ENCODE data around the gene SAC3D1. TPM values are rescaled to one million over a fixed set of nuclear protein-coding genes. Genes with fewer than 3 reads are reported as not detected.
A peak's percentile ranks its signal among the peaks of the same experiment; 100 is the strongest.

SAC3D1 gene
- total RNA-seq, 2 donors from 2014 or later: 12.3 to 20.1 TPM

DNA sequence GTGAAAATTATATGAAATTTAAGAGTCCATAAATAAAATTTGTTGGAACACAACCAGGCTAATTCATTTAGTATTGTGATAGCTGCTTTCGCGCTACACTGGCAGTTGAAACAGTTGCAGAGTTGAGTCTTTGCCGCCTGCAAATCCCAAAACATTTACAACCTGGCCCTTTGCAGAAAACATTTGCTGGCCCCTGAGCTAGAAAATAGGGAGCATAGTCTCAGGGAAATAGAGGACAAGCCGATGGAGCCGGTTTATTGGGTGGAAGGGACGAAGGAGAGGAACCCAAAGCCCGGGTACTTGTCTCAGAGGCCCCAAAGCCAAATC is 527 bp upstream of the SAC3D1 start:
- peaks cover 6% of the 10 kb centered on the region for H3K4me1 Mint-ChIP-seq
- peak overlapping the region; percentile 89 for H3K4me3 Mint-ChIP-seq
- peaks cover 23% of the 10 kb centered on the region for H3K36me3 Mint-ChIP-seq (ENCODE audit: low read depth)
- ATAC-seq (replicated peaks): no peak
- peak overlapping the region; percentile 93 for H3K27ac Mint-ChIP-seq
- H3K9me3 Mint-ChIP-seq: no peaks in the 10 kb centered on the region
- H3K27me3 Mint-ChIP-seq: no peaks in the 10 kb centered on the region

DNA sequence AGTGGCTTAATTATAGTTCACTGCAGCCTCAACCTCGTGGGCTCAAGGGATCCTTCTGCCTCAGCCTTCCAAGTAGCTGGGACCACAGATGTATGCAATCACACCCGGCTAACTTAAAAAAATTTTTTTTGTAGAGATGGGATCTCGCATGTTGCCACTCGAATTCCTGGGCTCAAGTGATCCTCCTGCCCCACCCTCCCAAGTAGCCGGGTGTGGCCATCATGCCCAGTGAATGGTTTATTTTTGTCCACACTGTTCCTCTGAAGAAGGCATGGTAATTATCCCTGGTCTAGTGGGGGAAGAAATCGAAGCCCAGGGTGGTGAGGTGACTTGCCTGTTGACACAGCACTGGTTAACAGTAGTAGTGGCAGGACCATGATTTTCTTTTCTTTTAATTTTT is 1.9 kb downstream of the SAC3D1 start:
- Mint-ChIP-seq H3K27me3 (no peaks in the 10 kb centered on the region), H3K4me1 (peaks cover 11% of the 10 kb centered on the region), H3K27ac (no peak overlapping the region), H3K4me3 (peak overlapping the region; percentile 76), H3K9me3 (no peaks in the 10 kb centered on the region), H3K36me3 (ENCODE audit: low read depth) (peaks cover 17% of the 10 kb centered on the region)
- ATAC-seq (replicated peaks): no peak

DNA sequence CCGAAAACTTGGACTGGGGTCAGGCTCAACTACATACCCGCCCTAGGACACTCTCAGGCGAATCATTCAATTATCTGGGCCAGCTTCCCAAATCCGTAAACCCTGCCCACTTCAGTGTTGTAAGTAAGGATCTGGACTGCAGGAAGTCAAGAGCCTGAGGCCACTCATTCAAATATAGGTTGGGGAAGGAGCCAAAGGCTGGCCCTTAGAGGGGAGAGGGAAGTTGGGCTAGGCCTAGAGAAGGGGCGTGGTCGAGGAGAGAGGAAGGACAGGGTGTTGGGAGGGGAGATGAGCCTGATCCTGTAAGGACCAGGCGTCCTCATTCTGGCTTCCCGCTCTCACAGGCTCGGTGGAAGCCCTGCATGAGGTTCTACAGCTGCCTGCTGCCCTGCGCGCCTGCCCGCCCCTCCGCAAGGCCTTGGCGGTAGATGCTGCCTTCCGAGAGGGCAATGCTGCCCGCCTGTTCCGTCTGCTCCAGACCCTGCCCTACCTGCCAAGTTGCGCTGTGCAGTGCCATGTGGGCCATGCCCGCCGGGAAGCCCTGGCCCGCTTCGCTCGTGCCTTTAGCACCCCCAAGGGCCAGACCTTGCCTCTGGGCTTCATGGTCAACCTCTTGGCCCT is 3.0 kb downstream of the SAC3D1 start:
- H3K9me3 Mint-ChIP-seq: no peaks in the 10 kb centered on the region
- H3K27ac Mint-ChIP-seq: peak overlapping the region; percentile 63
- H3K4me3 Mint-ChIP-seq: no peak overlapping the region
- peaks cover 11% of the 10 kb centered on the region for H3K4me1 Mint-ChIP-seq
- no peaks in the 10 kb centered on the region for H3K27me3 Mint-ChIP-seq
- H3K36me3 Mint-ChIP-seq (ENCODE audit: low read depth): peaks cover 12% of the 10 kb centered on the region
- no peak for ATAC-seq (replicated peaks)

DNA sequence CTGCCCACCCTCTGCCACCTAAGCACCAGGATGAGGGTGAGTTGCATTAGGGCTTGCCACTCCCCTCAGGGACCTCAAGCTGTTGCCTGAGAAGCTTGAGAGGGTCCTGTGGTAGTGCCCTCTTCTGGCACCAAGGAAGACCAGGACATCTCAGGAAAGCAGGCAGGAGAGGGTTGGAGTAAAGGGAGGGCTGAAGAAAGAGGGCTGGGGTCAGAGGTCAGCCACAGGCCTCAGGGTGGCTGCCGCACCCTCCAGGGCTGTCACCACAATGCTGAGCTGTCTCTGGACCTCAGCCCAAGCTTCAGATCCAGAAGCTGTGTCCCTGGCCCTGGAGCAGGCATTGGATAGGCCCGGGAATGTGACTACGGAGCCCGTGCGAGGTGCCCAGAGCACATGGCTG is 4.1 kb downstream of the SAC3D1 start:
- H3K27me3 Mint-ChIP-seq: no peaks in the 10 kb centered on the region
- ATAC-seq (replicated peaks): no peak
- no peak overlapping the region for H3K27ac Mint-ChIP-seq
- peaks cover 12% of the 10 kb centered on the region for H3K36me3 Mint-ChIP-seq (ENCODE audit: low read depth)
- H3K9me3 Mint-ChIP-seq: no peaks in the 10 kb centered on the region
- H3K4me3 Mint-ChIP-seq: no peak overlapping the region
- peaks cover 11% of the 10 kb centered on the region for H3K4me1 Mint-ChIP-seq

DNA sequence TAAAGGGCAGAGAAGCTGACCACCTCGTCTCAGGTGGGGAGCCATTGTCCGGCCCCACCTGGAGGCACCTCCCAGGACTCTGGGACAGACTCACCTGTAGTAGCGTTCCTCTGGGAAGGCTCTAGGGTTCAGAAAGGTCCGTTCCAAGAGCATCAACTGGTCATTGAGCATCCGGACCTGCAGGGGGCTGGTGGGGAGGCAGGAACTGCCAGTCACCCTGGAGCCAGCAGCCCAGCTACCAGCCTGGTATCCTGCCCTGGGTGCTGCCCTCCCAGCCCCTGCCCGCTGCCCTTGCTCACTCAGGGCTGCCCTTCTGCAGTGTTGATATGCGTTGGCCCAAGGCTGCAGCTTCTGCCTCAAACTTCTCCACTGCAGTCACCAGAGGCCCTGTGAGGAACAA is 4.7 kb downstream of the SAC3D1 start:
- no peak overlapping the region for H3K27ac Mint-ChIP-seq
- peaks cover 11% of the 10 kb centered on the region for H3K4me1 Mint-ChIP-seq
- peaks cover 12% of the 10 kb centered on the region for H3K36me3 Mint-ChIP-seq (ENCODE audit: low read depth)

DNA sequence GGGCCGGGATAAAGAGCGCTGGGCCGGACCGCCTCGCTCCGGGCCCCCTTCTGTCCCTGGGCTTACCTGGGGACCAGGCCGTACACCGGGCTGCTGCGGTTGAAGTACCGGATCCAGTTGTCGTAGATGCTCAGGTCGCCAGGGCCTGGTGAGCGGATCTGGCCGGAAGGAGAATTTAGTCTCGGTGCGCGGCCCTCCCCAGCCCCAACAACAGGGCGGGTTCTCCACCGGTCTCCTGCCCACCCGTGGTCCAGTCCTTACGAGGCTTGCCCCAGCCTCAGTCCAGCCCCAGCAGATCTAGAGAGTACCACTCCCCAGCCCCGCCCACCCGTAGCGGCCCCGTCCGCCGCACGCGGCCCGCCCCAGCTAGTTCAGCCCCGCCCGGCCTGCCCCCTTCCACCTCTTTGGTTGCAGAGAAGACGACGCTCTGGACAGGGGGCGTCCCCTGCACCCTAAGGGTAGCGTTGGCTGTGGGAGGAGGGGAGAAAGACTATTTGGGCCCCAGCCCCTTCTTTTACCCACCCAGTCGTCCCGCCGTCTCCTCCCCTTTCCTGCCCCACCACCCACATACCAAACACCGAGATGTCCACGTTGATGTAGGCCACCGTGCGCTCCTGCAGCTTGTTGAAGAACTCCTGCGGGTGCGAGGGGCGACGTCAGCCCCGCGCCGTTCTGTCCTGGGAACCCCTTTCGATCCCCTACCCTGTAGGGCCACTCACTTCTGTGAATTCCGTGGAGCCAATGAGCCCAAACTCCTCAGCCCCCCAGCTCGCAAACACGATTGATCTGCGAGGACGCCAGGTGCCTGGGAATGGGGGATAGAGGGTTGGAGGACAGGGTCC is 6.8 kb downstream of the SAC3D1 start:
- H3K9me3 Mint-ChIP-seq: no peaks in the 10 kb centered on the region
- H3K36me3 Mint-ChIP-seq (ENCODE audit: low read depth): peaks cover 12% of the 10 kb centered on the region
- peak overlapping the region; percentile 69 for H3K4me3 Mint-ChIP-seq
- H3K4me1 Mint-ChIP-seq: peaks cover 11% of the 10 kb centered on the region
- peak overlapping the region; percentile 7 for H3K27ac Mint-ChIP-seq
- H3K27me3 Mint-ChIP-seq: no peaks in the 10 kb centered on the region
- peak; percentile 76 for ATAC-seq (replicated peaks)

More for the DNA sequence above, 4.7 kb downstream of the SAC3D1 start:
- Mint-ChIP-seq H3K4me3 (no peak overlapping the region), H3K9me3 (no peaks in the 10 kb centered on the region), H3K27me3 (no peaks in the 10 kb centered on the region)
- no peak for ATAC-seq (replicated peaks)

DNA sequence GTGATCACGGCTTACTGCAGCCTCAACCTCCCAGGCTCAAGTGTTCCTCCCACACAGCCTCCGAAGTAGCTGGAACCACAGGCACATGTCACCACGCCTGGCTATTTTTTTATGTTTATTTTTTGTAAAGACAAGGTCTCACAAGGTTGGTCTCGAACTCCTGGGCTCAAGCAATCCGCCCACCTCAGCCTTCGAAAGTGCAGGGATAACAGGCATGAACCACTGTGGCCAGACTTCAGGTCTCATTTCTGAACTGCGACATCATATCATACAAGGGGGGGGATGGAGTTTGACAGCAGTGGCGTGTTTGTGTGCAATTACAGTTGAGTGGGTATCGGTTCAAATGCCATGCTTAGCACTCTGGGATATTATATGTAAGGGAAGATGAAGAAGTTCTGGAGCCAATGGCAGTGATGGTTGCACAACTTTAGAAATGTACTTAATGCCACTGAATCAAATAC is 10.4 kb downstream of the SAC3D1 start:
- H3K4me3 Mint-ChIP-seq: no peak overlapping the region
- H3K4me1 Mint-ChIP-seq: peaks cover 16% of the 10 kb centered on the region
- no peak for ATAC-seq (replicated peaks)
- H3K27me3 Mint-ChIP-seq: no peaks in the 10 kb centered on the region
- no peak overlapping the region for H3K27ac Mint-ChIP-seq
- no peaks in the 10 kb centered on the region for H3K9me3 Mint-ChIP-seq
- no peaks in the 10 kb centered on the region for H3K36me3 Mint-ChIP-seq (ENCODE audit: low read depth)

DNA sequence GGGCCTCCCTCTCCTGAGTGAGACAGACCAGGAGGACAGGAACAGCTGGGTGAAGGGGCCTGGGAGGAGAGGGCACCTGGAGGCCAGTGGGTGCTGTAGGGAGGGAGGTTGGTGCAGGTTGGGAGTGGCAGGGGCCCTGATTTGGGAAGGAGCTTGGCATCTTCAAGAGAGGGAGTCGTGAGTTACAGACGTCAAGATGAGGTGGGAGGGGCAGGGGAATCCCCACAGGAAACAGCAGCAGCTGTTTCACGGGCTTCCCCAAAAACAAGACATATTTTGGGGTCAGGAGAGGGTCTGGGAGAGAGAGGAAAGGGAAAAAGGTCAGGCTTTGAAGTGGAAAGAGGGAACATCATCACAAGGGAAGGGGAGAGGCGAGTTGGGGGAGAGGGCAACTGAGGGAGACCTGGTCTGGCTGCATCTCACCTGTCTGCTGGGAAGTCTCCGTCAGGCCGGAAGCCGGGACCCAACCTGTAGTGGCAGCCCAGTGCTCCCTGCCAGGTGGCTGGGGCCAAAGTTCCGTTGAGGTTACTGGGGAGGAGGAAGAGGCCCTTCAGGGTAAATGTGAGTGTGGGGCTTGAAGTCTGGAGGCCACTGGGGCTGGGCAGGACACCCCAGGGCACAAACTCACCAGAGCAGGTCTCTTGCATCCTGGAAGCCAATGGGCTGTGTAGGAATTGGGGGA is 13.0 kb downstream of the SAC3D1 start:
- peak overlapping the region; percentile 61 for H3K4me3 Mint-ChIP-seq

DNA sequence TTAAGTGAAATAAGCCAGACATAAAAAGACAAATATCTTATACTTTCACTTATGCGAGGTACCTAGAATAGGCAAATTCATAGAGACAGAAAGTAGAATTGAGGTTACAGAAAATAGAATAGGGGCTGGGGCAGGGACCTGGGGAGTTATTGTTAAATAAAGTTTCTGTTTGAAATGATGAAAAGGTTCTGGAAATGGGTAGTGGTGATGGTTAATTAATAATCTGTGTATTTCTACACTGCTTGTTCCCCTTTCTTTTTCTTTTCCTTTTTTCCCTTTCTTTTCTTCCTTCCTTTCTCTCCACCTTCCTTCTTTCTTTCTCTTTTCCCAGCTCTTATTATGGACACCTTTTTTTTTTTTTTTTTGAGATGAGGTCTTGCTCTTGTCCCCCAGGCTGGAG is 14.5 kb downstream of the SAC3D1 start:
- peaks cover 11% of the 10 kb centered on the region for H3K4me1 Mint-ChIP-seq
- H3K27ac Mint-ChIP-seq: no peak overlapping the region

More for the DNA sequence above, 13.0 kb downstream of the SAC3D1 start:
- H3K27me3 Mint-ChIP-seq: no peaks in the 10 kb centered on the region
- peak; percentile 37 for ATAC-seq (replicated peaks)
- H3K4me1 Mint-ChIP-seq: peaks cover 11% of the 10 kb centered on the region
- peak overlapping the region; percentile 86 for H3K27ac Mint-ChIP-seq
- no peaks in the 10 kb centered on the region for H3K9me3 Mint-ChIP-seq
- no peaks in the 10 kb centered on the region for H3K36me3 Mint-ChIP-seq (ENCODE audit: low read depth)

DNA sequence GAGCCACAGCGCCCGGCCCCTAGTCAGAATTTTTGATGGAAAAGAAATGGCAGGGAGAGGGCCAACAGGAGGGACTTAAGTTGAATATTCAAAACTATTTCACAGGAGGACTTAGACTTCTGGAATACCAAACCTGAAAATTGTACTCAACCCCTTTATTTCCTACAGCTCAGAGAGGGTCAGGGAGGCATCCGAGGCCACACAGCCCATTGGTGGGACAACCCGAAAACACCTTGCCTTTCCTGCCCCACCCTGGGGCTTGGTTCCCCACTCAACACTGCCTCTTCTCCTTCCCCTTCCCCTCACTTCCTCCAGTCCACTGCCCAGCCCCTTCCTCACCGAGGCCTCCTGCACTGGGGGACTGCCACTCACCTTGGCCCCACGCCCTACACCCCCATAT is 16.0 kb downstream of the SAC3D1 start:
- Mint-ChIP-seq H3K4me1 (peaks cover 11% of the 10 kb centered on the region), H3K27me3 (no peaks in the 10 kb centered on the region), H3K4me3 (no peak overlapping the region), H3K36me3 (ENCODE audit: low read depth) (no peaks in the 10 kb centered on the region), H3K9me3 (no peaks in the 10 kb centered on the region), H3K27ac (no peak overlapping the region)
- no peak for ATAC-seq (replicated peaks)

More for the DNA sequence above, 14.5 kb downstream of the SAC3D1 start:
- H3K36me3 Mint-ChIP-seq (ENCODE audit: low read depth): no peaks in the 10 kb centered on the region
- no peaks in the 10 kb centered on the region for H3K27me3 Mint-ChIP-seq
- H3K4me3 Mint-ChIP-seq: no peak overlapping the region
- ATAC-seq (replicated peaks): no peak
- H3K9me3 Mint-ChIP-seq: no peaks in the 10 kb centered on the region

DNA sequence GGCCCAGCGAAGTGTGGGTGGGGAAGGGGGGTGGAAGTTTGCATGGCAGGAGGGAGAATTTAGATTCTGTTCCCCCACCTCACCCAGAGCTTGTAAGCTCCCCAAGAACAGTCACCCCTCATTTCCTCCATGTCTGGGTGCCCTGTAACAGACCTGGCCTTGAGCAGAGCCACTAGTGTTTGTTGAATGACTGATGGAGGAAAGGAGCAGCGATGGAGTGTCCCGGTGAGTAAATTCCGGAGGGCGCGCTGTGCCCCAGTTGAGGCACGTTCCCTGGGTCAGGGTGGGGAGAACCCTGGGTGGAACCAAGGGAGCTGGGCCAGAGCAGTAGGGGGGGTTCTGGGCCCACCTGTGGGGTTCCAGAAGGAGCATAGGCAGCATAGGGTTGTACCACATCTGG is 16.5 kb downstream of the SAC3D1 start:
- Mint-ChIP-seq H3K4me3 (no peak overlapping the region), H3K4me1 (peaks cover 11% of the 10 kb centered on the region), H3K9me3 (no peaks in the 10 kb centered on the region), H3K27ac (no peak overlapping the region), H3K27me3 (no peaks in the 10 kb centered on the region), H3K36me3 (ENCODE audit: low read depth) (no peaks in the 10 kb centered on the region)
- ATAC-seq (replicated peaks): no peak

DNA sequence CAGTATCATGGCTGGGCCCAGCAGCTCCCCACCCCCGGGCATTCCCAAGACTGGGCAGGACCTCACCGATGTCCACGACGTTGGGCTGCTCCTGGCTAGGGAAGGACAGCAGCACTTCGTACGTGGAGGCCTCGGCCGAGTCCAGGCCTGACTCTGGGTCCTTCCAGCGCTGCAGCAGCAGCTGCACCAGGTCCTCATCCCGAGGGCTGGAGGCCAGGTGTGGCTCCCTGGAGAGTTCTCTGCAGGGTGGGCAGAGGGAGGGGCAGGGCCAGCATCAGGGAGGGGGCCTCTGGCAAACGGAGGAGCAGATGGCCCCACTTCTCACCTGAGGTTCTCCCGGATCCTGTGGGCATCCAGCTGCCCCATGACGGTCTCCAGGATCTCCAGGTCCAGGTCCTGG is 17.0 kb downstream of the SAC3D1 start:
- Mint-ChIP-seq H3K4me1 (peaks cover 11% of the 10 kb centered on the region), H3K9me3 (no peaks in the 10 kb centered on the region), H3K27ac (no peak overlapping the region), H3K4me3 (no peak overlapping the region), H3K27me3 (no peaks in the 10 kb centered on the region), H3K36me3 (ENCODE audit: low read depth) (no peaks in the 10 kb centered on the region)
- no peak for ATAC-seq (replicated peaks)

DNA sequence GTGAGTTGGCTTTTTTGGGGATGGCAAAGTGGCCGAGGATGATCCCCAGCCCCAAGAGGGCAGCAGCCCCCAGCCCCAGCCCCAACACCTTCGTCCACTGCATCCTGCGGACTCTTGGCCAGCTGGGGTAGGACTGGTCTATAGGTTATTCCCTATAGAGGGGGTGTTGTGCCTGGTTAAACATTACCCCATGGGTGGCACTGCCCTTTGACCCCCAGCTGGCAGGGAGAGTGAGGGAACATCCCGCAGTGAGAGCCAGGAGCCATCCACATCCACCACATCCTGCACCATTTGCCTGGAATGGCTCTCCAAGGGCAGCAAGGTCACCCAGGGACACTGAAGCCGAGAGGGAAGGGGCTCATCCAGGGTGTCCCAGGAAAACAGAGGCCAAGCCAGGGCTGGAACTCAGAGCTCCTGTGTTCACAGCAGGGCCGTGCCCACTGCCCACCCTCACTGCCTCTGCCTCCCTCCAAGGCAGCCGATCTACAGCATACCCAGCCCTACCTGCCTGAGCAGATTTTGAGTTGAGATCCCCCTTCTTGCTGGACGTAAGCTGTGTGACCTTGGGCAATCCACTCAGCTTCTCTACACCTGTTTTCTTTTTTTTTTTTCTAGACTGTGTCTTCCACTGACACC is 17.5 kb downstream of the SAC3D1 start, which contains the start of gene NAALADL1:
TSS of gene NAALADL1 (minus strand) at position 135 of the 636 bp plus-strand sequence. CDS start at position 103, 32 bp downstream.
- no peaks in the 10 kb centered on the region for H3K27me3 Mint-ChIP-seq
- ATAC-seq (replicated peaks): no peak
- no peaks in the 10 kb centered on the region for H3K36me3 Mint-ChIP-seq (ENCODE audit: low read depth)
- H3K4me3 Mint-ChIP-seq: no peak within 1 kb of the TSS
- H3K4me1 Mint-ChIP-seq: peaks cover 8% of the 10 kb centered on the region
- no peaks in the 10 kb centered on the region for H3K9me3 Mint-ChIP-seq
- H3K27ac Mint-ChIP-seq: no peak within 1 kb of the TSS

DNA sequence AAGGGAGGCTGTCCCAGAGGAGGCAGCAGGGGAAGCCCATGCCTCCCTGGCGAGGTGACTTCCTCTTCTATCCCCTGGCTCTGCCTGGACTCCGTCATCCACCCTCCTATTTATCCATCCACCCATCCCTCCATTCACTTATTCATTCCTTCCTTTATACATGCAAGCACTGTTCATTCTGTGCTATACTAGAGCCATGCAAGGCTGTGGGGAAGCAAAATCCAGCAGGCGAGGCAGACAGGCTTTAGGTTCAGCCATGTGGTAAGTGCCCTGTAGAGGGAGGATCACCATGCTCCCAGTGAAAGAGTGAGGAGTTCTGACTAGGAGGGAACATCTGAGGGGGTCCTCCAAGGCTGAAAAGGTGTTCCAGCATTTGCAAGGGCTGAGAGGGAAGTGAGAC is 18.5 kb downstream of the SAC3D1 start:
- ATAC-seq (replicated peaks): no peak

More for the DNA sequence above, 18.5 kb downstream of the SAC3D1 start:
- Mint-ChIP-seq H3K4me3 (no peak overlapping the region), H3K27ac (no peak overlapping the region), H3K4me1 (no peaks in the 10 kb centered on the region), H3K36me3 (ENCODE audit: low read depth) (no peaks in the 10 kb centered on the region), H3K27me3 (no peaks in the 10 kb centered on the region), H3K9me3 (no peaks in the 10 kb centered on the region)
